HG03025 (cell line): ENCODE measurements around the gene VWA8.
"Not testable (repeated sequence)": the region's sequence is repeated elsewhere in the genome, so short reads cannot be mapped to it uniquely, and the experiment has no call there.

Experiments used
- ATAC-seq: cut with Tn5 transposase; IDR thresholded peaks from one replicate; pipeline ENCODE4 v1.9.1; 2021; ENCODE audit warnings: mild to moderate bottlenecking, moderate library complexity; ENCODE audit not compliant: unreplicated experiment, low FRiP score

VWA8 gene

DNA sequence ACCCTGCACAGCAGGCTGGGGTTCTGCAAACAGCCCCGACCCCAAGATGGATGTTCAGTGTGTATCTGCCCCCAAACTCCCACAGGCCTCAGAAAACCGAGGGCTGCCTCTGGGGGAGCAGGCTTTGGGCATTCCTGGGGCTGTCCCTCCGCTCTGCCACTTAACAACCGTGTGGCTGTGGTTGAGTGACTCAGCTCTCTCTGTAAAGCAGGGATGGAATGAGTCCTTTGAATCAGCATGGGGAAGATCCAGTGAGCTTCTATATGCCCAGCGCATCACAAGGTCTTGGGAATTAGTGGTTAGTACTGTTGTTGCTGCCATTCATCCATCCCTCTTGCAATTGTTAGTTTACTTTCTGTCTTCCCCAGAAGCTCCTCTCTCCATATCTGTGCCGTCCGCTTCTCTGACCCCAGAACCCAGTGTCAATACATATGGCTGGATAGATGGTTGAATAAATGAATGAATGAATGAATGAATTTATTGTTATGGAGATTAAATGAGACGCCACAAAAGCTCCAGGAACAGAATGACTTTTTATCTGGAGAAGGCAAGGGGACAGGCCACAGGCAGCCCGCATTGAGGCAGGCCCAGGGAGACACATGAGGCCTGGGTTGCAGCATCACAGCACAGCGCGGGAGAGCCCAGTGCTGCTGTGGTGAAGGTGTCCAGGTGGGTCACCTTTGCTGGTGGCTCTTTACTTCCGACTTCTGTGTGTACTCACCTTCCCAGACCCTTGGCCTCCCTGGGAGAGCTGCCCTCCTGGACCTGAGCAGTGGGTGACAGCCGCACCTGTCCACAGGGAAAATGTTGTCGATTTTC, 414.3 kb downstream of the VWA8 start:
- ATAC-seq, result no peak

DNA sequence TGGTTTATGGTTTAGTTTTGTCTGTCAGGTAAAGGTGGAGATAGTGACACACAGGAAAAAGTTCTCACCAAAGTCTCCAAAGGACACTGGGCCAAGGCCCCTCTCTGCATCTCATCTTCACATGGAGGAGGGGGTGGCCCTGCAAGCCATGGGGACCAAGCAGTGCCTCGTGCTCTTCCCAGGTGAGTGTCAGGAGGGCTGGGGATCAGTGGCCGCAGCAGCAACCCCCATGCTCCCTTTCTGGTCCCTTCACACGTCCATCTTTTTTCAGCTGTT, 415.5 kb downstream of the VWA8 start:
- no peak for ATAC-seq

DNA sequence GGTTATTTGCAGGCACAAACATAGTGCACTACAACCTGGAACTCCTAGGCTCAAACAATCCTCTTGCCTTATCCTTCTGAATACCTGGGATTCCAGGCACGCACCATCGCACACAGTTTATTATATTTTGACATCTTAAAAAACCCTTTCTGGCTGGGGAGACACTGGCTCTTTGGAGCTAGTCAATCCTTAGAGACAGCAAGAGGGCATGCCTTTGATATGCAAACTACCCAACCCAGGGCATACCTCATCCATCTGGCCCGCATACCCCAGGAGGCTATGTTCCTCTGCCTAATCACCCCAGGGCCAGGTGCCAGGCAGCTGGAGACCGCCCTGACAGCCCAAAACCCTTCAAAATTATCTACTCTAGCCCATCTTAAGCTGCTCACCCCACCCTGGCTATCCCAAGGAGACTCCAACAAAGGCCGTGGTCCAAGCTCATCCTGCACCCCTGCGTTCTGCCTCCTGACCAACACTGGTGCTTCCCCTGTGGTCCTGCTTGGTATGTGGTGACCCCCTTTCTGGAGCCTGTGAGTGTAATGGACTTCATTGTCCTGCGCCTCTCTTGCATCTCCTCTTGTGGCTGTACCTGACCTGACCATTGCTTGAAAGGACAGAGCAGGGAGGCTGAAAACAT, 417.1 kb downstream of the VWA8 start:
- no peak for ATAC-seq

DNA sequence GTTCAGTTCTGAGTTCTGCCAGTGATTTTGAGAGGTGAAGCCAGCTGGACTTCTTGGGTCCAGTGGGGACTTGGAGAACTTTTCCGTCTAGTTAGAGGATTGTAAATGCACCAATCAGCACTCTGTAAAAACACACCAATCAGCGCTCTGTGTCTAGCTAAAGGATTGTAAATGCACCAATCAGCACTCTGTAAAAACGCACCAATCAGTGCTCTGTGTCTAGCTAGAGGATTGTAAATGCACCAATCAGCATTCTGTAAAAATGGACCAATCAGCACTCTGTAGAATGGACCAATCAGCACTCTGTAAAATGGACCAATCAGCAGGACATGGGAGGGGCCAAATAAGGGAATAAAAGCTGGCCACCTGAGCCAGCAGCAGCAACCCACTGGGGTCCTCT, 418.1 kb downstream of the VWA8 start:
- ATAC-seq, result not testable (repeated sequence)

DNA sequence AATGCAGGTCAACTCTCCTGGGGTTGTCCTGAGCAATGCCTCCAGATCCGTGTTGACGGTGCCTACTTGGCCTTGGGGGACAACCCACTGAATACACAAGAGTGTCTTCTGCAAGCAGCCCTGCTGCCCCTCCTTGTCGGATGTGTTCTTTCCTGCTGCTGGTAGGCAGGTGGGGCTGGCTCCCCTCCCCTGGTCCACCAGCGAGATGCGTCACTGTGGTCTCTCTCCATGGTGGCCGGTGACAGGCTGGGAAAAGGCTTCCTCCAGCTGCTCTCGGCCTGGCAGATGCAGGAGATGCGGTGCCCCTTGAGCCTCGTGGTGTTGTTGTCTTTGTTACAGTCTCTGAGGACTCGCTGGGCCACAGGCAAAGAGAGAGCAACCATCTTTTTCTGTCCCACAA, 418.6 kb downstream of the VWA8 start:
- no peak for ATAC-seq

DNA sequence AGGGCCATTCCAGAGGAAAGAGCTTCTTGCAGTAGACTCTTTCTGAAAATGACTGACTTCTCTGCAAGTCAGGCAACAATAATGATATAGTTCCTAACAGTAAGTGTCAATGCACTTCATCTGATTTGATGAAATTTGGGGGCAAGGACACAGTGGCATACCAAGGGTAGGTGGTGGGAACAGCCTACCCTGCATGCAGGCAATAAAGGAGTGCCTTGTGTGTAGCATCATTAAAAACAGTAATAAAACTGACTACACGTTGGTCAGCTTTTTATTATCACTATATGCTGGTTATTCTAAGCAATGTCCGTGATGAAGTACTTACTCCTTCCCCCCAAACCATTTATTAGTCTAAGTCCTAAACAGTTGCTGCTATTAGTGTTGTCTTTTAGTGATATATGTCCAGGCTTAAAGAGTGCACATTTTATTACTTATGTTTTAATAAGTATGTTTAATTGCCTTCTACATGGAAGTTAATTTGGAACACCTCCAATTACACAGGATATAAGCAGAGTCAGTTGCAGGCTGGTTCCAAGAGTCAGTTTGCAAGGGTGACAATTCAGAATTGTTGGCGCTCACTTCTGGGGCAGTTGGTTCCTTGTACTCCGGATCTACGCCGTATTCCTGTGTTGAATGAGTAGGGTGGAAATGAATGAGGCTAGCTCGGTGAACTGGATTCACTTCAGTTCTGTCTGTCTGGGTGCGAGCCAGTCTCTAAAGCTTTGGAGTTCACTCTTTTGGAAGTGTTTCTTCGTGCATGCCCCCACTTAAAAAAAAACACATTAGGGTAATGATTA, 419.6 kb downstream of the VWA8 start:
- ATAC-seq, result no peak

DNA sequence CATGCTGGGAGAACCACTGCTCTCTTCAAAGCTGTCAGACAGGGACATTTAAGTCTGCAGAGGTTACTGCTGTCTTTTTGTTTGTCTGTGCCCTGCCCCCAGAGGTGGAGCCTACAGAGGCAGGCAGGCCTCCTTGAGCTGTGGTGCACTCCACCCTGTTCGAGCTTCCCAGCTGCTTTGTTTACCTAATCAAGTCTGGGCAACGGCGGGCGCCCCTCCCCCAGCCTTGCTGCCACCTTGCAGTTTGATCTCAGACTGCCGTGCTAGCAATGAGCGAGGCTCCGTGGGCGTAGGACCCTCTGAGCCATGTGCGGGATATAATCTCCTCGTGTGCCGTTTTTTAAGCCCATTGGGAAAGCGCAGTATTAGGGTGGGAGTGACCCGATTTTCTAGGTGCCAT, 420.7 kb downstream of the VWA8 start:
- ATAC-seq, result not testable (repeated sequence)

DNA sequence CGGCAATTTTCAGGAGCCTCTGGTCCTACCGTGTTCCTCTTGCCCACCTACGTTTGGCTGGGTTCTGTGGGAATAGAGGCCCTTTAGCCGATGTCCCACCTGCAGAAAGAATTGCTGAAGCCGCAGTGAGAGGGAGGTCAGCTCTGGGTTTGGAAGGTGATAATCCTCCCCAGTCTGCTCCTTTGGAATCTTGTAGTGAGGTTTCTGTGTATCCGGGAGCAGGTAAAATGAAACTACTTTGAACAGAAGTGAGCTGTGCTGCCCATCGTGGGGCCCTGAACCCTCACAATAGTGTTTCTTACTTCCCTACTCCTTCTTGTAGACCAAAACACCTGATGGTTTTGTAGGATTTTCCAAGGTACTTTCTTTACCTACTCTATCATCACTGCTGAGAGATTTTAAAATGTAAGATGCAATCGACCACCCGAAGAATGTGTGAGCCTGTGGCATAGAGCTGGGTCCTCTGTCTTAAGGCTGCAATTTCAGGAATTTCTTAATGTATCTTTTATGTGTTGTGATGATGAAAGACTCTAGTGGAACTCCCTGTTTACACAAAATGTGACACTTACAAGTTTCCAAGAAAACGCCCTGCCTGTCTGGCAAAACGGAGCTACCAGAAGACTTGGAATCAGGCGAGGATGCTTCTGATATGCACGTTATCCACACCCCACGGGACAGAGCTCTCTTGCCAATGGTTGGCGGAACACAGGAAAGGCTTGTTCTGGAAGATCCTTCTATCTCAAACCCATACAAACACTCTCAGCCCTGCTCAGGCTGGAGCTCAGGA, 427.4 kb downstream of the VWA8 start:
- no peak for ATAC-seq

DNA sequence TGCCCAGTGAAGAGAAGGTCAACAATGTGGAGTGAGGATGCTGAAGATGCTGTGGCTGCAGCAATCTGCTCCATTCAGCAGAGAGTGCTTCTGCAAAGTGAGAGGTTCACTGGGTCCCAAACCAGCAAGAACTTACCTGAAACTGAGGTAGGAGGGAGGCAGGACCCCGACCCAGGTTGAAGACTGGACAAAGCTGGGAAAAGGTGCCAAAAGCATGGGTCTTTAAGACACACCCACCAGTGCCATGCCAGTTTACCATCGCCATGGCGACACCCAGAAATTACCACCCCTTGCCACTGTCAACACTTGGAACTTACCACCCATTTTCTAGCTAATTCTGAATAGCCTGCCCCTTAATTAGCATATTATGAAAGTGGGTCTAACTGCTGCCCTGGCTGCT, 432.9 kb downstream of the VWA8 start:
- no peak for ATAC-seq

DNA sequence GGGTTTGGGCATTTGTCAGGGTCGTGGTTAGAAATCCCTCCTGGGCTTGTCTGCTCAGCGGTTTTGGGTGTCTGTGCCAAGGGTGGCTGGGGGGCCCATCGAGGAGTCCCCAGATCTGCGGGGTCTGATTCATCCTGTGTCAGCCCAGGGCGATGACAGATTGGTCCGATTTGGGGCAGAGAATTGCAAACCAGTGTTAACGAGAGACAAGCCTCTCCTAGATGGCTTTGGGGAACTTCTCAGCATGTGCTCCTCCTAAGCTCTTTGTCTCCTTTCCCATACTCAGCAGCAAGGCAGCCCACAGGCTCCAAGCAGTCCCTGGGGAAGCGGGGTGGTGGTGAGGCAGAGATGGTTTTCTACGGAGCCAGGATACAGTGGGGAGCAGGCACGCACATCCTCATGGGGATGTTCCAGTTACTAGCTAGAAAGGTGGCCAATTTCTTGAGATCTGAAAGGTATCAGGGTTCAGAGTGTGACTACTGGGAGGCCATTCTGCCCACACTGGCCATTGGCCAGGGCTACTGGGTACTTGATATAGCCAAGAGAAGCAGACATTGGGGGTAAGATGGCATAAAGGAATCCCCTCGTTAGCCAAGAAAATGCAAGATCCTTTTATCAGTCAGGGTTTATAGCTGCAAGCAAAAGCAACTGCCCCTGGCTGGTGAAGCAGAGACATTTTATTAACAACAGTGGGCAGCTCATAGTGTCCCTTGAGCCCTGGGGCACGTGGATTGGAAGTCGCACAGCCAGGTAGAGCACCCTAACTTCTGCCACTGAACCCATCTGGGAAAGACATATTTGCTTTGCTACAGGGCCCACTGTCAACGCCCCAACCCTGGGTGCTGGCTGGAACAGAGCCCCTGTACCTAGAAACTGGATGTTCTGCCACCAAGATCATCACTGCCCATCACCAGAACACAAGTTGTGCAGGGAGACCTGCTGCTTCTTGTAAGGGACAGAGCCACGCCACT, 440.0 kb downstream of the VWA8 start:
- ATAC-seq, result no peak

DNA sequence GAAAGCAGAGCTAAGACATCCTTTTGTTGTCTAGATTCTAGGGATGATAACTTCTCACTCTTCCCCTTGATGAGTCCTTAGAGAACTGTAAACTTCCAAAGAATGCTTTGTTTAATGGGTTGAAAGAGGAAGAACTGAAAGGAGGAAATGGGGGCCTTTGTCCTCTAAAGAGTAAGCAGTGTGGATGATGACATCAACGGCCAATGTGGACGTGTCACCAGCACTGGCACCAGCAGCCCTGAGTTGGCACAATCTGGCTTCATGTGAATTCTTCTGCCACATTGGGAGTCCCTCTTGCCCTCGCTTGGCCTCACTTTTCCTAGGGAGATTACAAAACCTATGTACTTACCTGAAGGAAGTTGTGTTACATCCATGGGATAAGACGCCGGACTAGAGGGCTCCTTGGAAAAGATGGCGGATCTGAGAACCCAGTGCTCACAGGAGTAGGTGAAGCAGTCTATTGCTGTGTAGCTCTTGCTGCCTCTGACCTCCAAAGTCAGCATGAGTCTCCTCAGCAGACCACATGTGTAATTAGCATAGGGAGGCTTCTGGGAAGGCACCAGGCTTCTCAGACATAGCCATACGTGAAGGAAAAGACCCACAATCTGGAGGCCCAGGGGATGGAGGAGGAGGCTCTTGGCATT, 440.8 kb downstream of the VWA8 start:
- no peak for ATAC-seq
